GM18517 (cell line): ENCODE results near the gene ANAPC13.

Source experiments
- ATAC-seq: cut with Tn5 transposase; IDR thresholded peaks from one replicate; pipeline ENCODE4 v1.9.1; 2021; ENCODE audit warnings: mild to moderate bottlenecking, moderate library complexity; ENCODE audit not compliant: unreplicated experiment

Gene ANAPC13, protein sequence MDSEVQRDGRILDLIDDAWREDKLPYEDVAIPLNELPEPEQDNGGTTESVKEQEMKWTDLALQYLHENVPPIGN

DNA sequence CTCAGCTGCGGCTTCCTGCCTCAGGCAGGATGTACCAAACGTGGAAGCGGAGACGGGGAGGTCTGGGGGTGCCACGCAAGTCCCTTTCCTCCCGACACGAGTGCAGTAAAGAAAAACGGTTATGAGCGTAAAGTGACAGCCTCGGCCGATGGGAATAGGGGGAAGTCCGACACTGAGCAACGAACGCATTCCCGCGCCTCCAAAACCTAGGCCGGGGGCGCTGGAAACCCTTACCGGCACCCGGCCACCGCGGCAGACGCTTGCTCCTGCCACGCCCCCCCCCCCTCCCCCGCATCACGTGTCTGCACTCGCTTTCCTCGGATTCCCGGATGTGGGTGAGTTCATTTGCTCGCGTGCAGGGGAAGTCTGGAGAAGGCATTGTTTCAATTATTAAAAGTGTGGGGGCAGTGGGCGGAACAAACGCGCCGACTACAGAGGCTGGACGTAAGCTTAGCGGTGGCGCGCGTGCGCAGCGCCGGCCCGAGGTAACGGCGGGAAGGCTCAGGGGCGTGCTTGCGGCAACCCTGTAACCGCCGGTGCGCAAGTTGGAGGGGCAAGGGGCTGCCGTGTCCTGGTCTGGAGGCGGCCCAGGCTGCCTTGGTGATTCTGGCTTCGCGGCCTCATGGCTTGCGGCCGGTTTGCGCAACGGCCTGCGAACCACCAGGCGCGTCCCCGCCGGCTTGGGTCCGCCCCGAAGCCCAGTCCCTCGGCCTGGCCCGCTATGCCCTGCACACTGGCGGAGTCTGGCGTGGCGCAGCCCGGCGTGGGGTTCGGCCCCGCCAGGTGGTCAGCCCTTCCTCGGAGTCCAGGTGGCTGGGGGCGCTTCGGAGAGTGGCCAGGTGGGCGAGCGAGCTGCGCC is at the start of gene ANAPC13, which contains the start of gene CEP63:
Gene ANAPC13 (minus strand): TSS at position 268 of the 859 bp plus-strand sequence. CDS start 3,081 bp downstream, outside the sequence.
Gene CEP63 (plus strand): TSS at position 340 of the 859 bp plus-strand sequence. CDS start 9,264 bp downstream, outside the sequence.
- peak; percentile 79 for ATAC-seq

GRCh38 chr3:134535186-134535970 is 49.6 kb upstream of the ANAPC13 start:
- ATAC-seq, result no peak

DNA sequence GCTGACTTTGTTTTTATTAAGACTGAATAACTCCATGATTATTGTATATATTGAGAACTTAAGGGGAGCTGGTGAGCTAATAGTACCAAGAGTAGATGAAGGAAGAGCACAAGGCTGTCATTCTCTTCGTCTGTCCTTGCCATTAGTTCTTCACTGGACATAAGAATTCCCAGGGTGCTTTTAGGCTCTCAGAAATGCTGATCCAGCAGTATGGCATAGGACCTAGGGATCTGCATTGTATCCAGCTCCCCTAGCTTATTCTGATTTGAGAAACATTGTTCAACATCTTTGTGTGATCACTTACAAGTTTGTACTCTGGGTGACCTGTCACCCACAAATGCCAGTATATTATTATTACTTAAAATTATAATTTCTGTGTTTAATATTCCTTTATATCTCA is 47.7 kb upstream of the ANAPC13 start:
- ATAC-seq, result no peak

DNA sequence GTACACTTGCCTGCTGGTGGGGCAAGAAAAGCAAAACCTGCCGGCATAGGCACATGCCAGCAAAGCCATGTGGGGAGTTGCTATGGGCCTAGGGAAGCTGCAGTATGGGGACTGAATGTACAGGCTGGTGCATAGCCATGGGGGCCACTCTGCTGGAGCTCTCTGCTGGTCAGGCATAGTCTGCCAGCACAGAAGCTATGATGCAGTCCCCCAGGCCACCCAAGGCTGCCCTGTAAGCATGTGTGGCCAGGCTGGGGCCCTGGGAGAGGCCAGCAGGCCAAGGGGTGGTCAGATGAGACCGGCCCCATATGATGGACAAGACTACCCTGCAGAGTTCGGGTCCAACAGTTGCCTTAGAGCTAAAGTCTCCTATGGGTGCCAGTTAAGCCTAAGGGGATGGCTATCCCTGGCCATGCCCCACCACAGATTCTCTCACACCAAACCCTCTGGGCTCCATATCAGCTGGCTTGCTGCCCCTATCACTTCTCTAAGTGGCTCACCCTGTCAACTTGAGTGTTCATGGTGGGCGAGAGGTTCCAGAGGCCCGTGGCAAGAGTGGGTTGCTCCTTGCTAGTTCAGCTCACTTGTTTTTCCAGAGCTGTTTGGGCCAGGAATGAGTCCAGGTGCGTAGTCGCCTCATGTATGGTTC is 41.9 kb upstream of the ANAPC13 start:
- no peak for ATAC-seq

- ATAC-seq, result no peak
These were observed 41.3 kb upstream of the ANAPC13 start for GRCh38 chr3:134527037-134527436.

DNA sequence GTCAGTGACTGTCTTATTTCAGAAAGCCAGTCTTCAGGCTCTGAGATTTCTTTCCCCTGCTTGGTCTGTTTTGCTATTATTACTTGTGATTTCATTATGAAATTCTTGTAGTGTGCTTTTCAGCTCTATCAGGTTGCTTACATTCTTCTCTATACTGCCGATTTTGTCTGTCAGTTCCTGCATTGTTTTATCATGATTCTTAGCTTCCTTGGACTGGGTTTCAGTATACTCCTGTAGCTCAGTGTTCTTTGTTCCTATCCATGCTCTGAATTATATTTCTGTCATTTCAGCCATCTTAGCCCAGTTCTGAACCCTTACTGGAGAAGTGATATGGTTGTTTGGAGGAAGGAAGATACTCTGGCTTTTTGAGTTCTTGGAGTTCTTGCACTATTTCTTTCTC is 40.5 kb upstream of the ANAPC13 start:
- ATAC-seq, result no peak

GRCh38 chr3:134525293-134525692 is 39.5 kb upstream of the ANAPC13 start:
- no peak for ATAC-seq

DNA sequence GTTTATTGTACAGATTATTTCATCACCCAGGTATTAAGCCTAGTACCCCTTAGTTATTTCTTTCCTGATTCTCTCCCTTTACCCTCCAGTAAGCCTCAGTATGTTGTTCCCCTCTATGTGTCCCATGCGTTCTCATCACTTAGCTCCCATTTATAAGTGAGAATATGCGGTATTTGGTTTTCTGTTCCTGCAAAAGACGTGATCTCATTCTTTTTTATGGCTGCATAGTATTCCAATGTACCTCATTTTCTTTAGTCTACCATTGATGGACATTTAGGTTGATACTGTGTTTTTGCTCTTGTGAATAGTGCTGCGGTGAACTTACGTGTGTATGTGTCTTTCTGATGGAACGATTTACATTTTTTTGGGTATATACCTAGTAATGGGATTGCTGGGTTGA is 36.8 kb upstream of the ANAPC13 start:
- no peak for ATAC-seq

DNA sequence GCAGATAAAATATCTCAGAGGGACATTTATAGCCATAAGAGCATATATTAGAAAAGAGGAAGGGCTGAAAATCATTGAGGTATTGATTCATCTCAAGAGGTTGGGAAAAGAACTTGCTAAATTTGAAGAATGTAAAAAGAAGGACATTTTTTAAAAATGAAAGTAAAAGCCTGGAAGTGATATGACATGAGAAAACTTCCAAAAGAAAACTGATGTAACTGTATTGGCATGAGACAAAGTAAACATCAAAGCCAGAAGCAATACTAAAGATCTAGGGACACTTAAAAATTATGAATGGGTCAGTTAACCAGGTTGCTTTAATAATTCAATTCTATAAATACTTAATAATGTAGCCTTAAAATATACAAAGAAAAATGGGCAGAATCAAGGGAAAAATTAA is 32.0 kb upstream of the ANAPC13 start:
- no peak for ATAC-seq

GRCh38 chr3:134516905-134517304 is 31.1 kb upstream of the ANAPC13 start:
- no peak for ATAC-seq

- ATAC-seq, result no peak
These were observed 25.7 kb upstream of the ANAPC13 start for GRCh38 chr3:134511500-134511899.

GRCh38 chr3:134505485-134505884 is 19.7 kb upstream of the ANAPC13 start:
- ATAC-seq, result no peak

GRCh38 chr3:134504132-134504531 is 18.3 kb upstream of the ANAPC13 start:
- no peak for ATAC-seq

- ATAC-seq, result no peak
These were observed 17.5 kb upstream of the ANAPC13 start for GRCh38 chr3:134503266-134503665.

DNA sequence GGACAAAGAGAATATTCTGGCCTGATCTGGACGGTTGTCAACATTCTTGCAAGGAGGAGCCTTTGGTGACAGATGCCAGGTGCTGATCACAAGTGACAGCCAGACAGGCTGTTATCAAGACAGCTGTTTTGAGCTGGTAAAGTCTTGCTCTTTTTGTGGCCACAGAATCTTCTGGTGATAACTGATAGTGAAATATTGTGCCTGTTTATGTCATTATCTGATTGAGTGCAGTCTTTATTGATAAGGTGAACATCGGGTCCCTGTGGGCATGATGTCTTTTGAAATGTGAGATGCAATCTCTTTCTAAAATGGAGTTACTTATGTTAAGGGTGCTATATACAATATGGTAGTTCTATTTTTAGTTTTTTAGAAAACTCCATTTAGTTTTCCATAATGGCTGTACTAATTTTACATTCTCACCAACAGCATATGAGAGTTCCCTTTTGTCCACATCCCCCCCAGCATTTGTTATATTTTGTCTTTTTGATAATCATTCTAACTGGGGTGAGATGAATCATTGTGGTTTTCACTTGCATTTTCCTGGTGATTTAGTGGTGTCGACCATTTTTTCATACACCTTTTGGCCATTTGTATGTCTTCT is 10.8 kb upstream of the ANAPC13 start:
- ATAC-seq, result no peak

- ATAC-seq, result no peak
These were observed 10.2 kb upstream of the ANAPC13 start for GRCh38 chr3:134495980-134496379.

- no peak for ATAC-seq
These were observed 8.7 kb upstream of the ANAPC13 start for GRCh38 chr3:134494495-134494894.

GRCh38 chr3:134487406-134487805 is 1.6 kb upstream of the ANAPC13 start:
- no peak for ATAC-seq

DNA sequence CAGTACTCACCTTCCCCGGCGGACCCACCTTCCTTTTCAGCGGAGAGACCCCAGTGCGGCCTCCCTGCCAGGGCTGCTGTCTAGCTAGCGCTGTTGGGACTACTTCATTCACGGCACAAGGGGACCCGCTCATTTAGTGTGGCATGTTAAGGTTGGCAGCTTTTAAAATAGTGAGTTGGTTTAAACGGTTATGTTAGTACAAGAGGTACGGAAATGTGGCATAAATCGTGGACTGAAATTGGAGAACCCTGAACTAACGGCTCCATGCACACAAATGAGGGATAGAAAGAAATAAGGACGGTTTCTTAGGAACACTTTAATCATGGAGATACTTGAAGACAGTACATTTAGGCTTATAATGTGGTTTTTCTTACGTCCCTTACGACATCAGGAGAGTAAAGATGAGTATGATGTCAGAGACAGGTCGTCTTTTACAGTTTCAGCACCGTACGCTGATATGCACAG is 824 bp upstream of the ANAPC13 start:
- peak; percentile 16 for ATAC-seq

DNA sequence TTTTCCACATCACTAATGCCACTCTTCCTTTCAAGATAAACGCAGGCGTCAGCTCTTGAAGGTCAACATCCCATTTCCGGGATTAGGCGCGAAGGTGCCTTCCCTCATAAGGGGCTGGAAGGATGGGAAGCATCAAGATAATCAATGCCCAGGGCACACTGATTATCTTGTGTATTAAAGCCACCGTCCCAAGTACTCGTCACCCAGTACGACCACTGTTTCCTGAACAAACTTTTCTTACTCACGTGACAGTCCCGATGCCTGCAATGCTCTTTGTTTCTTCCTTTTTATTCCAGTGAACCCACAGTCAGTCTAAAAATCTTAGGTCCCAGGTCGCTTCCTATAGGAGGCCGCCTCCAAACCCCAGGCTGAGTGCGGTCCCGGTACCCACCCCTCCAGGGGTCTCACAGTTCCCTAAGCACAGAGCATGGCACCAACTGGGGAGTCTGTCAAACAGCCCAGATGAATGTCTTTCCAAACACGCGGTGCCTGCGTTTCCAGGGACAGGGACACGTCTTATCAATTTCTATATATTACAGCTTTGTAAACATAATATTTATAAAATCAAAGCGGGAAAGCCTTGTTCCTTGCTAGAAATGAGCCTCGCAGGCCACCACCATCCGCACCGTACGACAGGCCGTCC is 589 bp downstream of the ANAPC13 start:
- ATAC-seq, result peak; percentile 13
